ENCODE results near the gene PDXDC1.
A peak's percentile ranks its signal among the peaks of the same experiment; 100 is the strongest.

The PDXDC1 gene

DNA sequence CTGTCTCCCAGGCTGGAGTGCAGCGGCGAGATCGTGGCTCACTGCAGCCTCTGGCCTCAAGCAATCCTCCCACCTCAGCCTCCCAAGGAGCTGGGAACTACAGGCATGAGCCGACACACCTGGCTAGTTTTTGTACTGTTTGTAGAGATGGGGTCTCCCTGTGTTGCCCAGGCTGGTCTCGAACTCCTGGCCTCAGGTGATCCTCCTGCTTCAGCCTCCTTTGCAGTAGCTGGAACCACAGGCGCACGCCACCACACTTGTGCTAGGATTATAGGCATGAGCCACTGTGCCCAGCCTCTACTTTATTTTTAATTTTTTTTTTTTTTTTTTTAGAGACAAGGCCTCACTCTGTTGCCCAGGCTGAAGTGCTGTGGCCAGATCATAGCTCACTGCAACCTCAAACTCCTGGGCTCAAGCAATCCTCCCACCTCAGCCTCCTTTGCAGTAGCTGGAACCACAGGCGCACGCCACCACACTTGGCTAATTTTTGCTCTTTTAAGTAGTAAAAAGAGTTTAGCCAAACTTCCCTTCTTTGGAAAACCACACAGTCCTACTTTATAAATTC, 76.6 kb downstream of the PDXDC1 start:
- no peak for DNase-seq
- Histone ChIP-seq H3K36me3 (peaks cover 0 to 10% (median 7%) of the 10 kb centered on the region in 3 donors), H3K4me1 (peaks cover 0 to 26% (median 8%) of the 10 kb centered on the region in 4 donors), H3K27me3 (no peaks in the 10 kb centered on the region), H3K4me3 (no peak overlapping the region), H3K27ac (no peak overlapping the region), H3K9me3 (no peaks in the 10 kb centered on the region)
- TF ChIP-seq, protein P1, sequence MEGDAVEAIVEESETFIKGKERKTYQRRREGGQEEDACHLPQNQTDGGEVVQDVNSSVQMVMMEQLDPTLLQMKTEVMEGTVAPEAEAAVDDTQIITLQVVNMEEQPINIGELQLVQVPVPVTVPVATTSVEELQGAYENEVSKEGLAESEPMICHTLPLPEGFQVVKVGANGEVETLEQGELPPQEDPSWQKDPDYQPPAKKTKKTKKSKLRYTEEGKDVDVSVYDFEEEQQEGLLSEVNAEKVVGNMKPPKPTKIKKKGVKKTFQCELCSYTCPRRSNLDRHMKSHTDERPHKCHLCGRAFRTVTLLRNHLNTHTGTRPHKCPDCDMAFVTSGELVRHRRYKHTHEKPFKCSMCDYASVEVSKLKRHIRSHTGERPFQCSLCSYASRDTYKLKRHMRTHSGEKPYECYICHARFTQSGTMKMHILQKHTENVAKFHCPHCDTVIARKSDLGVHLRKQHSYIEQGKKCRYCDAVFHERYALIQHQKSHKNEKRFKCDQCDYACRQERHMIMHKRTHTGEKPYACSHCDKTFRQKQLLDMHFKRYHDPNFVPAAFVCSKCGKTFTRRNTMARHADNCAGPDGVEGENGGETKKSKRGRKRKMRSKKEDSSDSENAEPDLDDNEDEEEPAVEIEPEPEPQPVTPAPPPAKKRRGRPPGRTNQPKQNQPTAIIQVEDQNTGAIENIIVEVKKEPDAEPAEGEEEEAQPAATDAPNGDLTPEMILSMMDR (IDR thresholded peaks at IDR 0.05), result no peak
- intact Hi-C loops (cut with DNase I; ENCODE audit: low total_unique reads), result no loop called here

DNA sequence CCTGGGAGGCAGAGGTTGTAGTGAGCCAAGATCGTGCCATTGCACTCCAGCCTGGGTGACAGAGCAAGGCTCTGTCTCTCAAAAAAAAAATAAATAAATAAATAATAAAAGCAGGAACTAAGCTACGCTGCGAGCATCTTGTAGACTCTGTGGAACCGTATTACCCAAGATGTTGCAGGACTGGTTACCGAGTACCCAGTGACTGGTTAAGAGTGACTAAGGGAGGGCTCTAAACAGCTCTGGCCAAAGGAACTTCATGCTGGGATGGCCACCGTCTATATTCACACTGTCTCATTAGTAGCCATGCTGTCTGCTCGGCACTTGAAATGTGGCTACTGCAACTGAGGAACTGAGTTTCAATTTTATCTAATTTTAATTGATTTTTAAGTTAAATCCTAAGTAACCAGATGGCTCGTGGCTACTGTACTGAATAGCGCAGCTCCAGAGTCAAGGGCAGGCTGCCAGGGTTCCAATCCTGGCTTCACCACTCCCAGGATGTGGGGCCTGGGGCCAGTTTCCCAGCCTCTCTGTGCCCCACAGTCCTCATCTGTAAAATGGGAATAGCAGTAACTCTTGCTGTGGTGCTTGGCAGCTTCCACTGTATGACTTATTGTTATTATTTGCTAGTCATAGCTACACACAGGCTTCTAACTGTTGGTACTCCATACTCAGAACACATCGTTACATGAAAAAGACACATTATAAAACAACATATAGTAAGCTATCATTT, 78.1 kb downstream of the PDXDC1 start:
- Histone ChIP-seq H3K4me1 (peaks cover 0 to 28% (median 8%) of the 10 kb centered on the region in 4 donors), H3K27me3 (no peaks in the 10 kb centered on the region), H3K9me3 (no peaks in the 10 kb centered on the region), H3K36me3 (no peaks in the 10 kb centered on the region), H3K4me3 (no peak overlapping the region), H3K27ac (no peak overlapping the region)
- intact Hi-C loops (cut with DNase I; ENCODE audit: low total_unique reads), result no loop called here
- peak in 1 of 2 donors; percentile 31 for DNase-seq
- TF ChIP-seq, protein P1 (IDR thresholded peaks at IDR 0.05), result no peak

DNA sequence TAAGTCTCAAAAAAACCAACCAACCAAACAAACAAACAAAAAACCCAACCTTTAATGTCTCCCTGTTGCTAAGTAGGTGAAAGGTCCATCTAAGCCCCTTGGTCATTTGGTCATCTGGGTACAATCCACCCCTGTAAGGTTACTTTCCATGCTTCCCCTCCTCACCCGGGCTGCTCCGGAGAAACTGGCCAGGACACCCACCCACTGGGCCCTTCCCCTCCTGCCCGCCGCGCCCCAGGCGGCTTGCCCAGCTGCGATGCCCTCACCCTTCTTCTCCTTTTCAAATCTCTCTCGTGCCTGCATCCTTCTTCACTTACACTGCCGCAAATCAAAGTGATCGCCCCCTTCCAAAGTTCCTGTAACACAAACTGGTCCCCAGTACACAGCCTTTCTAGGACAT, 79.1 kb downstream of the PDXDC1 start:
- Histone ChIP-seq H3K27me3 (no peaks in the 10 kb centered on the region), H3K36me3 (peaks cover 0 to 5% (median 0%) of the 10 kb centered on the region in 3 donors), H3K9me3 (no peaks in the 10 kb centered on the region), H3K27ac (peak overlapping the region; percentile 15 to 77), H3K4me3 (no peak overlapping the region), H3K4me1 (peaks cover 0 to 28% (median 8%) of the 10 kb centered on the region in 4 donors)
- DNase-seq, result peak in 1 of 2 donors; percentile 63
- TF ChIP-seq, protein P1 (IDR thresholded peaks at IDR 0.05), result no peak
- intact Hi-C loops (cut with DNase I; ENCODE audit: low total_unique reads), result no loop called here

DNA sequence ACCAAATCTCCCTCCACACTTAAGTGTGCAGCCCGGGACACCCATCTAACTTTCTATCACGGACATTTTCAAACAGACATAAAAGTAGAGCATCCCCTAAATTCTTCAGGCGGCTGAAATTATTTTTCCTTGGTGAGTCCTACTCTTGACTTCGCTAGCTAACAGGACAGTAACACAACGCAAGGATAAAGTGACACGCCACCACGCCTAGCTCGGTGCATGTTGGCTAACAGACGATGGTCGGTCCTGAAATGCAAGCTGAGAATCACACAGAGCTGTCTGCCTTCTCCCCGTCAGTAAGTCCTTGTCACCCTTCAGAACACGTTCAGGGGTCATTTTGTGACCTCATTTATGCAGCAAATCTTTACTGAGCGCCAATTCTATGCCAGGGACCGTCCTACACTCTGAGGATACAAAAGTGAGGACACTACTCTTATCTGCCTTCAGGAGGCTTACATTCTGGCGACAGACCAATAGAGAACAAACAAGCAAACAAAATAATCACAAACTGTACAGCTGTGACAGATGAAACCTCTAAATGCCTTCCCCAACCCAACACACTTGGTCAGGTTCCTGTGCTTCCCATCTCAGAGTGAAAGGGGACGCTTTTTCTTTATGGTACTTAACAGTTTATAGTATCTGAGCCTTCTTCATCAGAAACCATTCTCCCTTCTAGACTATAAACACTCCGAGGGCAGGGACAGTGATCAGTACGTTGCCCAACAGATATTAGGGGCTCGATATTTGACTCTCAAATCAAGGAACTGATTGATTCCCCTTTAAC, 79.7 kb downstream of the PDXDC1 start:
- TF ChIP-seq, protein P1 (IDR thresholded peaks at IDR 0.05), result no peak
- intact Hi-C loops (cut with DNase I; ENCODE audit: low total_unique reads), result no loop called here
- H3K36me3 ChIP-seq, result peaks cover 3 to 11% (median 5%) of the 10 kb centered on the region in 3 donors
- H3K4me3 ChIP-seq, result peak overlapping the region; percentile 90 to 96
- peaks cover 0 to 28% (median 8%) of the 10 kb centered on the region in 4 donors for H3K4me1 ChIP-seq
- no peak for DNase-seq
- H3K27ac ChIP-seq, result peak overlapping the region; percentile 77 to 86
- H3K27me3 ChIP-seq, result no peaks in the 10 kb centered on the region
- no peaks in the 10 kb centered on the region for H3K9me3 ChIP-seq

DNA sequence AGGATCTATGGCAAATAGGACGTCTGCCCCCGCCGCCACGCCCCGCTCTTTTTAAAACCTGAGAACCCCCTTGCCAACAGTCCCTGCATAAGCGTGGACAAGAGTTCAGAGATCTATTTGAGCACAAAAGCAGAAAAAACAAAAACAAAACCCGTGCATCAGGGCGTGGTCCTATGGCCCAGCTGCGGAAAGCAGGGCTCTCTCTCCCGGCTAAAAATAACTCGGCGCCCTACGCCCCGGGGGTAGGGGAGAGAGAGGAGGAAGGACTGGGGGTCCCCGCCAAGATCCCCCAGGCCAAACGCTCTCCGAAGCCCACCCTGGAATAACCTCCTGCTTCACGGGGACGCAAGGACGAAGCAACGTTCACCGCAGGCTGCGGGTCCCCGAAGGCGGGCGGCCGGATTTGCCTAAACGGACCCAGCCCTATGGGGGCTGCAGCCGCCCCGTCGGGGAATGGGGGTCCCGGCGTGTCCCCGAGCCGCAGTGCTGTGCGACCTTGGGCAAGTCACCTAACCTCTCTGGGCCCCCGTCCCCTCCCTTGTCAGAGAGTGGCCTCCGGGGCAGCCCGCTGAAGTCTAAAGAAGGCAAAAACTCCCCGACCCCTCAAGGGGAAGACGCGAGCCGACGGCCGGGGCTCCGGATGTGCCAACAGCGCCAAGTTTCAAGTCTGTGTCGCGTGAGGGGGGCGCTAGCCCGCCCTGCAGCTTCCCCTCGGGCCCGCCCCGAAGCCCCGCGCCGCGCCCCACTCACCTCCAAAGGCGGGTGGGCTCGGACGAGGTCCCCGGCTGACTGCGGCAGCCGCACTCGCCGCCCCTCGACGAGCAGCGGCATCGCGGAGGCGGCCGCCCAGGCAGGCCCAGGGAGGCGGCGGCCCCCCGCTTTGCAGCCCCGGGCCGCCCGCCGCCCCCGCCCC, 80.6 kb downstream of the PDXDC1 start:
- Histone ChIP-seq H3K36me3 (peaks cover 10 to 17% (median 10%) of the 10 kb centered on the region in 3 donors), H3K27ac (peak overlapping the region; percentile 77 to 86), H3K27me3 (no peaks in the 10 kb centered on the region), H3K4me3 (peak overlapping the region; percentile 90 to 96), H3K4me1 (peaks cover 0 to 28% (median 8%) of the 10 kb centered on the region in 4 donors), H3K9me3 (no peaks in the 10 kb centered on the region)
- DNase-seq, result peak; percentile 46 to 66
- intact Hi-C loops (cut with DNase I; ENCODE audit: low total_unique reads), result no loop called here
- TF ChIP-seq, protein P1 (IDR thresholded peaks at IDR 0.05), result no peak
